HG03521 (cell line): ENCODE measurements around the gene NAB2.
"Not testable (repeated sequence)": the region's sequence is repeated elsewhere in the genome, so short reads cannot be mapped to it uniquely, and the experiment has no call there.

Experiments
- ATAC-seq: cut with Tn5 transposase; IDR thresholded peaks from one replicate; pipeline ENCODE4 v1.9.1; 2021; ENCODE audit warnings: mild to moderate bottlenecking, moderate library complexity; ENCODE audit not compliant: unreplicated experiment

The NAB2 gene

GRCh38 chr12:57088354-57089270 lies at the start of gene NAB2:
Gene NAB2, plus strand, starts transcription at chr12:57089114. Its CDS starts 158 bp downstream, at chr12:57089272.
- peak; percentile 56 for ATAC-seq

DNA sequence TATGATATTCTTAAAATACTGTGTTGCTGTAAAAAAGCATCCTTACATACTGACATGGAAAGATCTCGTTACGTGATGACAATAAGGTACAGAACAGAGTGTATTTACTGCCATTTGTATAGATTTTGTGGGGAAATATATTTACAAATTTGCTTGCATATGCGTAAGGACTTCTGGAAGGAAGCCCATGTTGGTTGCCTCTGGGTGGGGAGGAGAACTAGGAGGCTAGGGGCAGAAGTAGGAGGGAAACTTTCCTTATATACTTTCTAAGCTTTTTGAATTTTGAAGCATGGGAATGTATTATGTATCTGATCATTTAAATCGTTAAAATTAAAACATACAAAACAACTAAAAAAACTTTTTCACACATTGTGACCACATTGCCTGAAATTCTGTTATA lies 48.7 kb upstream of the NAB2 start:
- no peak for ATAC-seq

- no peak for ATAC-seq
Observed at GRCh38 chr12:57040750-57041149, 48.2 kb upstream of the NAB2 start.

DNA sequence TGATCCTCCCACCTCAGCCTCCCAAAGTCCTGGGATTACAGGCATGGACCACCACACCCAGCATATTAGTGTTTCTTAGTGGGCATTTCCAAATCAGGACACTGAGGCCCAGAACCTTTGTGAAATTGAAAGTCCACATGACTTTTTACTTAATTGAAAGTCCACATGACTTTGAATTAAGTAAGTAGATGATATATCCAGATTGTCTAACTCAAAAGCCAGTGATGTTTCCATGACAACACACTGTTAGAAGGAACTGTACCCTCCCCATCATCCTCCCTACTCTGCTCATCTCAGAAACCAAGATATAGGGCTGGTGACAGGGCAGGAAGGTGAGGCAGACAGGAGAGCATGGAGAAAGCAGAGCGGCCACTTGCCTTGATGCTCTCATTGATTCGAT lies 46.2 kb upstream of the NAB2 start:
- ATAC-seq: no peak

GRCh38 chr12:57044468-57044867 lies 44.4 kb upstream of the NAB2 start:
- no peak for ATAC-seq

DNA sequence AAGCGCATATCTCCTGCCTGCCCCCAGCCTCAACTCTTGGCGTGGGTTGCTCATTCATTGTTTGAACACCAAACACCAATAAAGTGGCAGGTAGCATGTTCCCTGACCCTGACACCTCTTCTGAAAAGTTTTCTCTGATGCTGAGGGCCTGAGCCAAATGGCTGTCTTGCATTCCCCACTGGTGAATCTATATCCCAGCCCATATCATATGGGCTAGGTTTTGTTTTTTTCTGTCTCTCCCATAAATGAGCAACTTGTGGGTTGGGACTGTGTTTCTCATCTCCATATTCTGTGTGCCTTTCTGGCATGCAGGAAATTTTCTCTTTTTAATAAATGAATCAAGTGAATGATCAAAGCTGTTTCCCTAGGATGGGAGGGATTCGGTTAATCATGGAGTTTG lies 44.0 kb upstream of the NAB2 start:
- no peak for ATAC-seq

- no peak for ATAC-seq
Observed at GRCh38 chr12:57046086-57046791, 42.7 kb upstream of the NAB2 start.

- no peak for ATAC-seq
Observed at GRCh38 chr12:57046947-57047890, 41.7 kb upstream of the NAB2 start.

DNA sequence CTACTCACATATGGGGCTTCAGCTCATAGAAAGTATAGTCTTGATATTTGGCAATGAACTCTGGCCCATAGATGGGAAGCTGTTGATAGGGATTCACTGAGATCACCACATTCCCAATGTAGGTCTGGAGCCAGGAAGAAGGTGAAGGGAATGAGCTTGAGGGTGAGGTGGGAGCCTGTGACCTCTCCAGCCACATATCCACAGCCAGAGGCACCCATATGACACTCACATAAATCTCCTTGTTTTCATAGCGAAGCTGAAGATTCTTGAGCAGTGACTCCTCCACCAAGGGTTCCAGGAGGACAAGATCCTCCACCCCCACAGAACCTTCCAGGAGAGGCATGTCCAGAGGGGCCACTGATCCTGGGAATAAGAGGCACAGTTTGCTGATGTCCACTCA lies 40.9 kb upstream of the NAB2 start:
- ATAC-seq: no peak

GRCh38 chr12:57048423-57049118 lies 40.3 kb upstream of the NAB2 start:
- ATAC-seq: no peak

DNA sequence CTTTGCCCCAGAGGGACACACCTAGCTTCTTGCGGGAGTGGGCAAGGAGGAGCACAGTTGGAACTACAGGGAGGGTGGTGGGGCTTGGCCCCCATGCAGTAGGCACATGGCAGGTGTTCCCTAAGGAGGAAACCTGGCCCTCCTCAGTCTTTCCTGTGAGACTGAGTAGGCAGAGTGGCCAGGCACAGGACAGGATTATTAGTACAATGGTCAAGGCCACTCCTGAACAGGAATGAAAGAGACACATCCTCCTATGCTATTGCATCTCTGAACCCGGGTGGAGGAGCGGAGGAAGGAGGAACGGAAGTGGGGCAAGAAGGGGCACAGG lies 39.8 kb upstream of the NAB2 start:
- ATAC-seq: no peak

DNA sequence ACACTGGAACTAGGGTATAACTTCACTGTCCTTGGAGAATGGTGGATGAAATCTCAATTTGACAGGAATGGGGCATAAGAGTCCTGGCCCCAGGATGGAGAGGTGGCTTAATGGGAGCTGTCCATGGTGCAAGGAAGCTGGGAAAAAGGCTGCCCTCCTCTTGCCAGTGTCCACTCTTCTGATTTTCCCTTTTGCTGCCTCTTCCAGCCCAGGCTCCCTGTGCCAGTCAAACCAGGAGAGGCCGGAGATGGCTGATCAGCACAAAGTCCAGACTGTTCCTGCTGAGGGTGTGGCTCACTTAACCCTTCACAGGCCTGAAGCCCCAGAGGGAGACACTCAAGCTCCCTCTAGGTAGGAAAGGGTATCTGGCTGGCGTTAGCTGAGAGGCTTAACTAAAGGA lies 39.0 kb upstream of the NAB2 start, which contains the start of gene MYO1A:
Gene MYO1A, minus strand, starts transcription at position 240 of the 400 bp plus-strand sequence. CDS start 1,806 bp downstream, outside the sequence.
- no peak for ATAC-seq

DNA sequence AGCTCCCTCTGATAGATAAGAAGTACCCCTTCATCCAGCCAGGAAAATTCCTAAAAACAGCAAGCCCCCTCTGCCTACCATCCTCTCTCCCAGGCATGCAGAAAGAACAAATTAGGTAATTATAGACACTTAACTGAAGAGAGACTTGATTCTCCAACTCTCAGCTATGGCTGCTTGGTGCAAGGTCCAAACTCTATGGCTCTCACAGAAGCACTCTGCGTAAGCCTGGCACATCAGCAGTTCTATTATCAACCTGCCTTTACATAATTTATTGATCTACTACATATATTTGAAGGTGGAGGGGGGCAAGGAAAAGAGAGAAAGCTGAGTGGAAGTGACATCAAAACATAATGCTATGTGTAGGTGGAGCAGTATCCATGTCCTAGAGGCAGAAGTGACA lies 37.9 kb upstream of the NAB2 start:
- ATAC-seq: no peak

- ATAC-seq: not testable (repeated sequence)
Observed at GRCh38 chr12:57053146-57053545, 35.8 kb upstream of the NAB2 start.

DNA sequence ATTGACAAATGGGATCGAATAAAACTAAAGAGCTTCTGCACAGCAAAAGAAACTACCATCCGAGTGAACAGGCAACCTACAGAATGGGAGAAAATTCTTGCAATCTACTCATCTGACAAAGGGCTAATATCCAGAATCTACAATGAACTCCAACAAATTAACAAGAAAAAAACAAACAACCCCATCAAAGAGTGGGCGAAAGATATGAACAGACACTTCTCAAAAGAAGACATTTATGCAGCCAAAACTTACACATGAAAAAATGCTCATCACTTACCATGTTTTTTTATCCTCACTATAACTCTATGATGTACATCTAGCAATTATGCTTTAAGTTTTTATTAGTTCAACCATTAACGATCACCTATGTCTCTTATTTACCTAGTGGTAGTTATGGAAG lies 35.0 kb upstream of the NAB2 start:
- not testable (repeated sequence) for ATAC-seq

DNA sequence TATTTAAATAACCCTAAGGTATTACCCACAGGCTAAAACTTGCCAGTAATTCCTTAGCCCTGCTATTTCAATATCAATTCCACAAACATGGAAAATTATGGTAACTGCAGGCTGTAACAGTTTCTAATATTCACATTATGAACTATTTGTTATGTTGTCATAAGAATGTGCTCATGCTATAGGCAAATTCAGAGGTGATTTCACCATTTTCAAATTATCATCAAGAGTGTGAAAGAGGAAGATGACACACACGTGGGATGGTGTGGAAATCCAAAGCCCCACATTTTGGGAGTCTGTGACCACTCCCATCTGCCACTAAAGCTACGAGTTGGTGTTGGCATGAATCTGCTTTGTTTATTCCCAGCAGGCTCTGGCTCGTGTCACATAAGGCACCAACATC lies 33.1 kb upstream of the NAB2 start:
- no peak for ATAC-seq

- no peak for ATAC-seq
Observed at GRCh38 chr12:57057067-57057751, 31.7 kb upstream of the NAB2 start.

- no peak for ATAC-seq
Observed at GRCh38 chr12:57058454-57058853, 30.5 kb upstream of the NAB2 start.

DNA sequence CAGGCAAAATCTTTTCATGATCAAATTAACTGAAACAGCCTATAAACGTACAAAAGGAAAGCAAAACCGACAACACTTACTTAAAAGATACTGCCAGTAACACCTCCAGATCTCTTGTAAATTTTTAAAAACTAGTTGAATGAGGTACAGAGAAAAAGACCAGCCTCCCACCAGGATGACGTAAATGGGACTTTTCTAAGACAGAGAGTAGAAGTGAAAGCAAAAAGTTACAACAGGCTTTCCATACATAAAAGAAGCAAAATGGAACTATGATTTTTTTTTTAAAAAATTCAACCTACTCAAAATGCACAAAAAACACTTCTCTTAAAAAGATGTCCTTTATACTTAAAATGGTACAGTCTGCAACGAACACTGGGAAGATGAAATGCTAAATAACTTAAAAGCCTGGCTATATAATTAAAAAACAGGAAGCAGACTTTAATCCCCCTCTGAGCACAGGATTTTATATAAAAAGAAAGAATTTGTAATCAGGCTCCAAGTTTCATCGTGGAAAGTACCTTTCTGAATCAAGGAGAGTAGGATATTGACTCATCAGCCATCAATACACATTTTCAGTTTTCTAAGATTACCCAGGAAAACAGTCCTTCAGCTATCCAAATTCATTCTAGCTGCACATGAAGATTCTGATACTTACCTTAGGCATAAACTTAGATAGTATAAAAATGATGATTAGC lies 24.8 kb upstream of the NAB2 start:
- peak; percentile 79 for ATAC-seq
